ENCODE results near the gene LY6G6F.

GRCh38 chr6:31729979-31730630, 23.4 kb downstream of the LY6G6F start:
- no peak for TF ChIP-seq EZH2 (IDR thresholded peaks at IDR 0.05; ENCODE audit: borderline replicate concordance, low read depth, low read length, poor library complexity, severe bottlenecking)
- no peak for TF ChIP-seq CTCF (conservative IDR thresholded peaks at IDR 0.05; ENCODE audit: low read depth, low read length)

Data from A673 (cell line).